Measurements from ENCODE around the gene COG1.

GRCh38 chr17:73240561-73240960 lies 47.7 kb downstream of the COG1 start:
- TF ChIP-seq CTCF (IDR thresholded peaks at IDR 0.05) (no peak), RFX5 (IDR thresholded peaks at IDR 0.05; ENCODE audit: low read length) (no peak), TAF1 (IDR thresholded peaks at IDR 0.05; ENCODE audit: borderline replicate concordance, low read depth, low read length) (no peak), POLR2AphosphoS5 (IDR thresholded peaks at IDR 0.05; ENCODE audit: low read depth, low read length) (no peak), EZH2phosphoT487 (IDR thresholded peaks at IDR 0.05; ENCODE audit: borderline replicate concordance, low read depth) (no peak), ELF1 (IDR thresholded peaks at IDR 0.05) (no peak), FOXJ3 (CRISPR knock-in tag; IDR thresholded peaks at IDR 0.05) (no peak), SIN3A (IDR thresholded peaks at IDR 0.05; ENCODE audit: borderline replicate concordance, low read depth, low read length) (no peak), FOXM1 (IDR thresholded peaks at IDR 0.05; ENCODE audit: low read depth) (no peak), SMC3 (IDR thresholded peaks at IDR 0.05; ENCODE audit: low read depth, low read length) (no peak), TEAD4 (IDR thresholded peaks at IDR 0.05; ENCODE audit: borderline replicate concordance, insufficient read depth) (no peak), GATA2 (CRISPR knock-in tag; IDR thresholded peaks at IDR 0.05) (no peak), NFIC (IDR thresholded peaks at IDR 0.05; ENCODE audit: borderline replicate concordance) (no peak), RAD21 (IDR thresholded peaks at IDR 0.05; ENCODE audit: low read length) (no peak)
